ENCODE data around the gene TRAPPC2. TPM values are rescaled to one million over a fixed set of nuclear protein-coding genes. Genes with fewer than 3 reads are reported as not detected.
A peak's percentile ranks its signal among the peaks of the same experiment; 100 is the strongest.

Gene TRAPPC2
- total RNA-seq, 2 experiments from 2014 or later = 22.2 to 27.0 TPM

DNA sequence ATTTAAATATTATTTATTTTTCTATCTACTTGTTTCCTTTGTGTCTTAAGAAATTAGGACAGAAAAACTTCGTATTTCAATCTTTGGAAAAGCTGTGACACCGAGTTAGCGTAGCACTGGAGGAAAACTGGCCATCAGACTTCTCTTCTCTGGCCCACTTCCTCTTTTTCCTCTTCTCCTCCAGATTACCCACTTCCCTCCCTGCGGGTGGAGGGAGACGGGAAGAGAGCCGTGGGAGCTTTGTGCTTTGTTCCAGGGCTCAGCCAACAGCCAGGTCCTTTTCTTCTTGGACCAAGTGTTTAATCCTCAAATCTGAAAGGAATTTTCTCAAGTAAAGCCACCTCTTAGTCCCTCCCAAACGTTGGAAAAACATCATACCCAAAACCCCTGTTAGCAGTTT, 29.9 kb upstream of the TRAPPC2 start:
- Histone ChIP-seq H3K4me3 (ENCODE audit: low read depth, low read length, poor library complexity, severe bottlenecking) (no peak overlapping the region), H3K9me3 (ENCODE audit: low read length) (no peaks in the 10 kb centered on the region), H3K4me2 (ENCODE audit: low read length) (no peak overlapping the region), H3K27ac (ENCODE audit: low read depth, low read length, poor library complexity, severe bottlenecking) (no peak overlapping the region), H3K9me2 (ENCODE audit: insufficient read depth, low read length) (no peaks in the 10 kb centered on the region), H2AFZ (ENCODE audit: low read length) (no peak overlapping the region), H3K36me3 (ENCODE audit: insufficient read depth, low read length) (peaks cover 96% of the 10 kb centered on the region), H4K20me1 (ENCODE audit: insufficient read depth, low read length) (no peaks in the 10 kb centered on the region), H3K4me1 (ENCODE audit: insufficient read depth, low read length, poor library complexity, severe bottlenecking) (peaks cover 31% of the 10 kb centered on the region), H3K79me2 (ENCODE audit: insufficient read depth, low read depth, low read length) (peaks cover 26% of the 10 kb centered on the region; the same call in 1 of the 2 replicates)
- intact Hi-C loops (cut with micrococcal nuclease; ENCODE audit: unreplicated experiment) = no loop called here
- no peak for DNase-seq (ENCODE audit: low spot score)
- ChIA-PET CTCF (ENCODE audit: unreplicated experiment) (no interaction called here), POLR2A (interaction anchor here (0.8 kb wide), 1 partner anchor 9 kb away, joined by 3 read pairs; no protein-coding TSS in a partner anchor)
- TF ChIP-seq CTCF (conservative IDR thresholded peaks at IDR 0.05; ENCODE audit: low read length) (no peak), EZH2phosphoT487 (IDR thresholded peaks at IDR 0.05; ENCODE audit: borderline replicate concordance, low read depth, low read length) (no peak)
- no TSS peak for BruUV-seq (replicated peaks)

DNA sequence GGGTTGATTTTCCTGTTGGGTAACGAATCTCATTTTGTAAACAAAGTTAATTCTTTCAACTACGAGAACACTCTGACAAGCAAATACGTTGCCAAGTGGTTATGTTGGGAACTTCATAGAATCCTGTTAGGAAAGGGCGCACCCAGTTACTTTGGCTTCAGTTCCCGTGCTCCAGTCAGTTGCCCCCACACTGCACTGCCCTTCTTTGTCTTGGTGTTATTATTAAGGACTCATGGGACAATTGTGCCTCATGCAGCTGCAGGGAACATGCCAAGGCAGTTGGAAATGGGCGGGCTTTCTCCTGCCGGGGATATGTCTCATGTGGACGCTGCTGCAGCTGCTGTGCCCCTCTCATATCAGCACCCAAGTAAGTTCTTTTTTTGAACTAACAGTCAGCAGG, 29.1 kb upstream of the TRAPPC2 start:
- Histone ChIP-seq H3K79me2 (ENCODE audit: insufficient read depth, low read depth, low read length) (peaks cover 26% of the 10 kb centered on the region; the same call in 1 of the 2 replicates), H3K4me2 (ENCODE audit: low read length) (no peak overlapping the region), H3K36me3 (ENCODE audit: insufficient read depth, low read length) (peaks cover 91% of the 10 kb centered on the region), H3K4me3 (ENCODE audit: low read depth, low read length, poor library complexity, severe bottlenecking) (no peak overlapping the region), H3K9me3 (ENCODE audit: low read length) (no peaks in the 10 kb centered on the region), H3K27ac (ENCODE audit: low read depth, low read length, poor library complexity, severe bottlenecking) (no peak overlapping the region), H3K9me2 (ENCODE audit: insufficient read depth, low read length) (no peaks in the 10 kb centered on the region), H2AFZ (ENCODE audit: low read length) (no peak overlapping the region), H3K4me1 (ENCODE audit: insufficient read depth, low read length, poor library complexity, severe bottlenecking) (peaks cover 36% of the 10 kb centered on the region), H4K20me1 (ENCODE audit: insufficient read depth, low read length) (no peaks in the 10 kb centered on the region)
- no peak for DNase-seq (ENCODE audit: low spot score)
- ChIA-PET CTCF (ENCODE audit: unreplicated experiment) (no interaction called here), POLR2A (no interaction called here)
- intact Hi-C loops (cut with micrococcal nuclease; ENCODE audit: unreplicated experiment) = no loop called here
- BruUV-seq (replicated peaks) = no TSS peak
- TF ChIP-seq EZH2phosphoT487 (IDR thresholded peaks at IDR 0.05; ENCODE audit: borderline replicate concordance, low read depth, low read length) (no peak), CTCF (conservative IDR thresholded peaks at IDR 0.05; ENCODE audit: low read length) (no peak)

DNA sequence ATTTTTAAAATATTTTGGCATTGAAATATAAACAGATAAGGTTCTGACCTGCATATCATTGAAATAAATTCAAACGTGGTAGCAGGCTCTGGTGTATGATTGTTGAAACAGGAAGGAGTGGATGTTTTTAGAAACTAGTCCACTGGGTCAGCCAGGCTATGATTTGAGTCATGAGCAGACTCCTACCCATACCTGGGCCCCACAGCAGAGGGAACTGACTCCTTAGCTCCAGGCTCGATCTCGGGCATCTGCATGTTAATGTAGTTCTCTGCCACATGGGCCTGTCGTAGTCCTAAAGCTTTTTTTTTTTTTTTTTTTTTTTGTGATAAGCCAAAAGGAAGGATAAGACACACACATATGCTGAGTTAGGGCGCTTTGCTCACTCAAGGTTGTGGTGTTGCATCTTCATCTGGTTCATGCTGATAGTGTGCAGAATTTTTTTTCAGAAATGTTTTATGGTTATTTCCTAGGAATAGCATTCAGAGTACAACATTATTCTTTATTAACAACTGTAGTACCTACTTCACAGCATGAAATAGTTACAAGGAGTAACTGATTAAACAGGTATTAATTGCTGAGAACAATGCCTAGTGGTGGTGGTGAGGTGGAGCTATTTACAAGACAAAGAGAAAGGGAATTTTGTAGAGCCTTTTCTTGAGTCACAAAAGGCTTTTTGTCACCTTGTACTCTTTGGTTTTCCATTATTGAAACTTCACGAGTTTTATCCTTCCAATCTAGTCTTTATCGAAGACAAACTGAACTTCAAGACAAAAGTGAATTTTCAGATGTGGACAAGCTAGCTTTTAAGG, 27.4 kb upstream of the TRAPPC2 start:
- ChIA-PET CTCF (ENCODE audit: unreplicated experiment) (no interaction called here), POLR2A (interaction anchor here (0.5 to 2.7 kb wide), 10 partner anchors 10 to 1550 kb away, joined by 3 to 9 read pairs (median 3); partner anchors contain the start of genes GEMIN8, OFD1 and TRAPPC2)
- peak overlapping the region; percentile 100 for H3K27ac ChIP-seq (ENCODE audit: low read depth, low read length, poor library complexity, severe bottlenecking)
- H3K79me2 ChIP-seq (ENCODE audit: insufficient read depth, low read depth, low read length) = peaks cover 35% of the 10 kb centered on the region; the same call in 1 of the 2 replicates
- intact Hi-C loops (cut with micrococcal nuclease; ENCODE audit: unreplicated experiment) = no loop called here
- H3K9me3 ChIP-seq (ENCODE audit: low read length) = no peaks in the 10 kb centered on the region
- DNase-seq (ENCODE audit: low spot score) = peak; percentile 47
- H3K4me3 ChIP-seq (ENCODE audit: low read depth, low read length, poor library complexity, severe bottlenecking) = peak overlapping the region; percentile 15
- H2AFZ ChIP-seq (ENCODE audit: low read length) = no peak overlapping the region
- H3K36me3 ChIP-seq (ENCODE audit: insufficient read depth, low read length) = peaks cover 91% of the 10 kb centered on the region
- H4K20me1 ChIP-seq (ENCODE audit: insufficient read depth, low read length) = no peaks in the 10 kb centered on the region
- BruUV-seq (replicated peaks) = no TSS peak
- no peaks in the 10 kb centered on the region for H3K9me2 ChIP-seq (ENCODE audit: insufficient read depth, low read length)
- TF ChIP-seq CTCF (conservative IDR thresholded peaks at IDR 0.05; ENCODE audit: low read length) (no peak), EZH2phosphoT487 (IDR thresholded peaks at IDR 0.05; ENCODE audit: borderline replicate concordance, low read depth, low read length) (no peak)
- peak overlapping the region; percentile 73 for H3K4me2 ChIP-seq (ENCODE audit: low read length)
- peaks cover 53% of the 10 kb centered on the region for H3K4me1 ChIP-seq (ENCODE audit: insufficient read depth, low read length, poor library complexity, severe bottlenecking)
